ENCODE measurements around the gene CACFD1. TPM values are rescaled to one million over a fixed set of nuclear protein-coding genes. Genes with fewer than 3 reads are reported as not detected.

CACFD1 gene
- total RNA-seq, 1 donor from 2014 or later, result 24.6 TPM

- Histone ChIP-seq H3K4me3 (ENCODE audit: low read depth, low read length) (no peak overlapping the region), H3K36me3 (ENCODE audit: control insufficient read depth, insufficient read depth, low read length) (peaks cover 1% of the 10 kb centered on the region), H3K27me3 (ENCODE audit: control insufficient read depth, insufficient read depth, low read length) (no peaks in the 10 kb centered on the region)
- DNase-seq (ENCODE audit: low read depth), result no peak
- no peak for TF ChIP-seq CTCF (IDR thresholded peaks at IDR 0.05; ENCODE audit: insufficient read depth, low read length, poor library complexity, severe bottlenecking)
These were observed 8.6 kb downstream of the CACFD1 start for GRCh38 chr9:133468374-133468773.

GRCh38 chr9:133468777-133469421 is 9.1 kb downstream of the CACFD1 start:
- Histone ChIP-seq H3K27me3 (ENCODE audit: control insufficient read depth, insufficient read depth, low read length) (no peaks in the 10 kb centered on the region), H3K36me3 (ENCODE audit: control insufficient read depth, insufficient read depth, low read length) (peaks cover 1% of the 10 kb centered on the region), H3K4me3 (ENCODE audit: low read depth, low read length) (no peak overlapping the region)
- TF ChIP-seq CTCF (IDR thresholded peaks at IDR 0.05; ENCODE audit: insufficient read depth, low read length, poor library complexity, severe bottlenecking), result no peak
- DNase-seq (ENCODE audit: low read depth), result no peak

GRCh38 chr9:133470427-133470924 is 10.7 kb downstream of the CACFD1 start:
- no peak for TF ChIP-seq CTCF (IDR thresholded peaks at IDR 0.05; ENCODE audit: insufficient read depth, low read length, poor library complexity, severe bottlenecking)
- H3K27me3 ChIP-seq (ENCODE audit: control insufficient read depth, insufficient read depth, low read length), result no peaks in the 10 kb centered on the region
- DNase-seq (ENCODE audit: low read depth), result no peak
- H3K4me3 ChIP-seq (ENCODE audit: low read depth, low read length), result no peak overlapping the region
- H3K36me3 ChIP-seq (ENCODE audit: control insufficient read depth, insufficient read depth, low read length), result peaks cover 1% of the 10 kb centered on the region

GRCh38 chr9:133470988-133471387 is 11.2 kb downstream of the CACFD1 start:
- DNase-seq (ENCODE audit: low read depth), result no peak
- Histone ChIP-seq H3K27me3 (ENCODE audit: control insufficient read depth, insufficient read depth, low read length) (no peaks in the 10 kb centered on the region), H3K4me3 (ENCODE audit: low read depth, low read length) (no peak overlapping the region), H3K36me3 (ENCODE audit: control insufficient read depth, insufficient read depth, low read length) (peaks cover 1% of the 10 kb centered on the region)
- no peak for TF ChIP-seq CTCF (IDR thresholded peaks at IDR 0.05; ENCODE audit: insufficient read depth, low read length, poor library complexity, severe bottlenecking)

- DNase-seq (ENCODE audit: low read depth), result no peak
- H3K4me3 ChIP-seq (ENCODE audit: low read depth, low read length), result no peak overlapping the region
- H3K36me3 ChIP-seq (ENCODE audit: control insufficient read depth, insufficient read depth, low read length), result peaks cover 2% of the 10 kb centered on the region
- no peak for TF ChIP-seq CTCF (IDR thresholded peaks at IDR 0.05; ENCODE audit: insufficient read depth, low read length, poor library complexity, severe bottlenecking)
- H3K27me3 ChIP-seq (ENCODE audit: control insufficient read depth, insufficient read depth, low read length), result no peaks in the 10 kb centered on the region
These were observed 11.9 kb downstream of the CACFD1 start for GRCh38 chr9:133471551-133472276.
